22Rv1 (cell line): ENCODE results near the gene PLK4.

ENCODE experiments used
- H3K27ac ChIP-seq: fragments of 450-650 bp; 2 replicates; pipeline ENCODE4 v1.5.1; 2017
- CTCF ChIP-seq: fragments of 450-650 bp; IDR thresholded peaks from 2 replicates; pipeline ENCODE4 v1.5.1; 2017; ENCODE audit warnings: mild to moderate bottlenecking
- ZFX ChIP-seq: fragments of 450-650 bp; IDR thresholded peaks from 2 replicates; pipeline ENCODE4 v1.6.1; 2017; ENCODE audit warnings: antibody characterized with exemption, borderline replicate concordance

PLK4 gene

GRCh38 chr4:127849505-127850234 is 31.0 kb upstream of the PLK4 start:
- H3K27ac ChIP-seq = no peak overlapping the region
- no peak for TF ChIP-seq CTCF
- TF ChIP-seq ZFX = no peak

DNA sequence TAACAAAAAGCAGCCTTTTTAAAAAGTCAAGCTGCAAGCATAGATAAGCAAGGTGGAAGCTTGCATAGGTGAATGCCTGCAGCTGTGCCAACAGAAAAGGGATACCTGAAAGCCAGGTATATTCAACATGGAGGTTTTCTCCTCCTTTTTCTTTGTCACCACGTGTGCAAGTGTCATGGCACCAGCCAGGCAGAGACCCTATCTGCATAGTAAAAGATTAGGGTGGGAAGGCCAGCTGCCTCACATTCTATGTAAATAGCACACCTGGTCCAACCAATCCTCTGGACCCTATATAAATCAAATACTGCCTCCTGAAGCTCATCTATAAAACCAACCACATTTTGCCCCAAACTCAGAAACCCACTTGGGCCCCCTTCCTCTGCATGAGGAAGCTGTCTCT is 28.0 kb upstream of the PLK4 start:
- TF ChIP-seq ZFX = no peak
- TF ChIP-seq CTCF = no peak
- no peak overlapping the region for H3K27ac ChIP-seq

- no peak for TF ChIP-seq ZFX
- TF ChIP-seq CTCF = no peak
- no peak overlapping the region for H3K27ac ChIP-seq
These were observed 24.4 kb upstream of the PLK4 start for GRCh38 chr4:127856196-127856812.

DNA sequence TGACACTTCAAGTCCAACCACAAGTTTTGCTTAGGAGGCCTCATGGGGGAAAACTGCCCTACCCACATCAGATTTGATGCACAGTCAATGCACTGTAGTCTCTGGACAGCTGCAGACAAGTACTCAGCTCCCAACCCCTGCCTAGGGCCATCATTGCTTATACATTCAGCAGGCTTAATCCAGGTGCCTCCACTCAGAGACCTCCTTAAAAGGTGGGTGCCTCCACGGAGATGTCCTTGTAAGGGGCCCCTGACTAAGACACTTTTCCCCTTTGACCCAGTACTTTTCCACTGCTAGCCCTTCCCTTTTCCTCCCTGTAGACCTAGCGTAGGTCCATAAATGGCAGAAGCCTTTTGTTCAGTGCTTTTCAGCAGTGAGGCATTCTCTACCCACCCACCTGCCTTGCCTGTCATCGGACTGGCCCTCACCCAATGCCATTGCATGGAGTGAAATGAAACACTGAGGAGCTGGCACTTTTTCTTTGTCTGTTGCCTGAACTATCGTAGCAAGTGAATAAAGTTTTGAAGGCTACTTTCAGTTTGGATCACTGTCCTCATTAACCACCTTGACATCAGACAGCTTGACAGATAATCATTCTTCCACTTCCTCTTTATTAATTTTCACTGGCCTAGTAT is 23.8 kb upstream of the PLK4 start:
- no peak for TF ChIP-seq CTCF
- no peak for TF ChIP-seq ZFX
- H3K27ac ChIP-seq = no peak overlapping the region

GRCh38 chr4:127857641-127858040 is 23.1 kb upstream of the PLK4 start:
- TF ChIP-seq ZFX (no peak), CTCF (no peak)
- no peak overlapping the region for H3K27ac ChIP-seq

DNA sequence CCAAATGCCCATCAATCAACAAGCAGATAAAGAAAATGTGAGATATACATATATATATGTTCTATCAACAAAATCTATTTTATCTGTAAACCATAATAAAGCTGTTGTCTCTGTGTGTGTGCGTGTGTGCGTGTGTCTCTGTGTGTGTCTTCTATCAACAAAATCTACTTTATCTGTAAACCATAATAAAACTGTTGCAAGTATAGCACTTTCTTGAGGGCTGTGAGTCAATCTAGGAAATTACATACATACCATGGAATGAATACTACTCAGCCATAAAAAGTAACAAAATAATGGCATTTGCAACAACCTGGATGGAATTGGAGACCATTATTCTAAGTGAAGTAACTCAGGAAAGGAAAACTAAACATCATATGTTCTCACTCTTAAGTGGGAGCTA is 12.5 kb upstream of the PLK4 start:
- no peak overlapping the region for H3K27ac ChIP-seq
- TF ChIP-seq ZFX (no peak), CTCF (no peak)

GRCh38 chr4:127870281-127870680 is 10.4 kb upstream of the PLK4 start:
- H3K27ac ChIP-seq = no peak overlapping the region
- TF ChIP-seq ZFX = no peak
- TF ChIP-seq CTCF = no peak
